ENCODE results near the gene NR0B2. TPM values are rescaled to one million over a fixed set of nuclear protein-coding genes. Genes with fewer than 3 reads are reported as not detected.
A peak's percentile ranks its signal among the peaks of the same experiment; 100 is the strongest.

The NR0B2 gene
- total and polyA plus RNA-seq, 10 of the 15 experiments (the other 5 are each of a cell fraction or from before 2014, with no cell fraction given) = not detected

- H2AFZ ChIP-seq (ENCODE audit: control insufficient read depth, low read depth, low read length) = no peak overlapping the region
- no peaks in the 10 kb centered on the region for H3K9me3 ChIP-seq (replicated peaks; ENCODE audit: control insufficient read depth, insufficient read depth, low read length)
- ChIA-PET POLR2A (interaction anchor here (0.5 to 0.6 kb wide), 2 partner anchors 173 to 1282 kb away, joined by 3 to 6 read pairs; no protein-coding TSS in a partner anchor), SMC1A (ENCODE audit: uncharacterized antibody, unreplicated experiment) (interaction anchor here (0.9 to 2.7 kb wide), 3 partner anchors 17 to 281 kb away, joined by 4 to 10 read pairs (median 4); no protein-coding TSS in a partner anchor), RAD21 (ENCODE audit: unreplicated experiment) (interaction anchor here (1.4 kb wide), 1 partner anchor 92 kb away, joined by 7 read pairs; no protein-coding TSS in a partner anchor), CTCF (interaction anchor here (1.0 to 3.3 kb wide), 5 partner anchors 24 to 284 kb away, joined by 3 to 27 read pairs (median 4); no protein-coding TSS in a partner anchor)
- no peak overlapping the region for H3K4me3 ChIP-seq
- H3K36me3 ChIP-seq (ENCODE audit: control insufficient read depth in 2 of 2, insufficient read depth in 2 of 2, low read length in 1 of 2) = peaks cover 17 to 35% of the 10 kb centered on the region in 2 experiments
- H3K79me2 ChIP-seq (ENCODE audit: control insufficient read depth, insufficient read depth, low read length) = peaks cover 2% of the 10 kb centered on the region; the same call in 1 of the 2 replicates
- ATAC-seq (no peak), DNase-seq (ENCODE audit: low read depth, low spot score) (no peak), FAIRE-seq (no peak)
- in situ Hi-C loops (cut with MboI) (no loop called here), intact Hi-C loops (cut with micrococcal nuclease; ENCODE audit: unreplicated experiment) (no loop called here)
- no peaks in the 10 kb centered on the region for H3K27me3 ChIP-seq (replicated peaks in 1 of 2; ENCODE audit: control insufficient read depth in 2 of 2, insufficient read depth in 2 of 2, low read length in 1 of 2)
- H3K4me2 ChIP-seq (ENCODE audit: control insufficient read depth, insufficient read depth) = no peak overlapping the region
- no peak overlapping the region for H3K27ac ChIP-seq (ENCODE audit: control insufficient read depth, insufficient read depth)
- BruUV-seq (replicated peaks) = TSS peak; percentile 38
- H4K20me1 ChIP-seq (ENCODE audit: control insufficient read depth, insufficient read depth) = no peaks in the 10 kb centered on the region
- no peaks in the 10 kb centered on the region for H3K4me1 ChIP-seq (ENCODE audit: control insufficient read depth, insufficient read depth, low read length)
- WGBS (ENCODE audit: insufficient coverage, insufficient replicate concordance, low lambda C conversion rate, missing lambda C conversion rate) = 88% methylated on average over 5 of the region's 5 CpGs
- H3K9ac ChIP-seq (ENCODE audit: control insufficient read depth, insufficient read depth, low read length) = no peak overlapping the region
- TF ChIP-seq BCLAF1 (IDR thresholded peaks at IDR 0.05) (no peak), USF2 (IDR thresholded peaks at IDR 0.05; ENCODE audit: borderline replicate concordance, low read depth, low read length) (no peak), MYB (IDR thresholded peaks at IDR 0.05; ENCODE audit: borderline replicate concordance, low read depth, low read length) (no peak), ZBTB11 (CRISPR knock-in tag; IDR thresholded peaks at IDR 0.05) (no peak), HDAC2 (IDR thresholded peaks at IDR 0.05) (no peak), REST (IDR thresholded peaks at IDR 0.05; ENCODE audit: low read depth, low read length) (no peak), RBBP5 (conservative IDR thresholded peaks at IDR 0.05) (no peak), USF1 (IDR thresholded peaks at IDR 0.05; ENCODE audit: borderline replicate concordance, extremely low read length, insufficient read depth, low read depth, low read length) (no peak), CBFB (IDR thresholded peaks at IDR 0.05; ENCODE audit: low read depth) (no peak), KDM1A (IDR thresholded peaks at IDR 0.05; ENCODE audit: borderline replicate concordance) (no peak)
Measured at GRCh38 chr1:26882696-26883463, 30.9 kb downstream of the NR0B2 start.
